Thymus (tissue), 11 donors: ENCODE data around the gene TRIP13. TPM values are rescaled to one million over a fixed set of nuclear protein-coding genes. Genes with fewer than 3 reads are reported as not detected.
"Not testable (repeated sequence)": the region's sequence is repeated elsewhere in the genome, so short reads cannot be mapped to it uniquely, and the experiment has no call there.

Experiments used
- DNase-seq, 9 donors: peaks; one replicate each; pipeline ENCODE4 v3.0.0-alpha.2; 2013; ENCODE audit warnings: low spot score in 9 of 9, low read depth in 6 of 9, missing footprints in 1 of 9
- H3K27ac ChIP-seq, 2 donors: one replicate each; pipeline ENCODE4 v1.5.1; 2013; ENCODE audit warnings: control low read depth in 1 of 2, low read depth in 1 of 2, low read length in 1 of 2, mild to moderate bottlenecking in 1 of 2, moderate library complexity in 1 of 2
- H3K27me3 ChIP-seq, 2 donors: one replicate each; pipeline ENCODE4 v1.5.1; 2013; ENCODE audit warnings: low read length in 1 of 2; ENCODE audit not compliant: control insufficient read depth in 2 of 2, insufficient read depth in 1 of 2
- H3K36me3 ChIP-seq, 2 donors: one replicate each; pipeline ENCODE4 v1.5.1; 2013; ENCODE audit warnings: low read length in 1 of 2, mild to moderate bottlenecking in 1 of 2, moderate library complexity in 1 of 2; ENCODE audit not compliant: control insufficient read depth in 2 of 2, insufficient read depth in 2 of 2
- H3K4me1 ChIP-seq, 2 donors: one replicate each; pipeline ENCODE4 v1.5.1; 2013; ENCODE audit warnings: low read length in 2 of 2; ENCODE audit not compliant: control insufficient read depth in 2 of 2, insufficient read depth in 2 of 2
- H3K4me3 ChIP-seq, 2 donors: one replicate each; pipeline ENCODE4 v1.5.1; 2013; ENCODE audit warnings: low read length in 2 of 2, control low read depth in 1 of 2, mild to moderate bottlenecking in 1 of 2
- H3K9me3 ChIP-seq, 2 donors: one replicate each; pipeline ENCODE4 v1.5.1; 2013; ENCODE audit warnings: low read length in 1 of 2, mild to moderate bottlenecking in 1 of 2; ENCODE audit not compliant: control insufficient read depth in 2 of 2, insufficient read depth in 1 of 2
- WGBS: extraction: QIAGEN DNeasy Blood & Tissue Kit; methylation state at CpG from one replicate; pipeline ENCODE4 v1.1.7; 2013; 5-methylcytosine and 5-hydroxymethylcytosine counted together
- polyA plus RNA-seq: library from polyadenylated mRNA; stranded (reverse); fragments of 200-250 nt; gene quantifications from one replicate; pipeline ENCODE4 v1.2.3, GENCODE V29; 2013
- total RNA-seq: library from RNA; stranded (reverse); fragments of 120-200 nt; gene quantifications from one replicate; pipeline ENCODE4 v1.2.4, GENCODE V29; 2013
- donor health status: healthy.

Gene TRIP13
- total and polyA plus RNA-seq, 2 donors, result 2.1 to 12.9 TPM

DNA sequence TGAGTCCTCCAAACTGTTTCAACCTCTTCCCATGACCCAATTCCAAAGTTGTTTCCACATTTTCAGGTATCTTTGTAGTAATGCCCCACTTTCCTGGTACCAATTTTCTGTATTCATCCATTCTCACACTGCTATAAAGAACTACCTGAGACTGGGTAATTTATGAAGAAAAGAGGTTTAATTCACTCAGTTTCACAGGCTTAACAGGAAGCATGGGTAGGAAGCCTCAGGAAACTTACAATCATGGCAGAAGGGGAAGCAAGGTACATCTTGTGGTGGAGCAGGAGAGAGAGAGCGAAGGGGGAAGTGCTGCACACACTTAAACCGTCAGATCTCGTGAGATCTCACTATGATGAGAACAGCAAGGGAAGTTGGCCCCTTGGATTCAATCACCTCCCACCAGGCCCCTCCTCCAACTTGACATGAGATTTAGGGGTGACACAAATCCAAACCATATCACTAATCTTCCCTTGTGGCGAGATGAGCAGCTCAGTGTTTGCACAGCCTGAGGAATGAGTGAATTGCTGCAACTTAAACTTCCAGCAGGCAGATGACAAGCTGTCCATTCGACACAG, 42.9 kb downstream of the TRIP13 start:
- no peaks in the 10 kb centered on the region for H3K27me3 ChIP-seq
- H3K9me3 ChIP-seq, result peaks cover 0 to 18% of the 10 kb centered on the region in 2 donors
- no peaks in the 10 kb centered on the region for H3K36me3 ChIP-seq
- no peak overlapping the region for H3K27ac ChIP-seq
- H3K4me1 ChIP-seq, result peaks cover 3 to 12% of the 10 kb centered on the region in 2 donors
- DNase-seq, result peak in 1 of 9 donors; percentile 35
- 60% methylated on average over 5 of the region's 5 CpGs for WGBS
- H3K4me3 ChIP-seq, result no peak overlapping the region

DNA sequence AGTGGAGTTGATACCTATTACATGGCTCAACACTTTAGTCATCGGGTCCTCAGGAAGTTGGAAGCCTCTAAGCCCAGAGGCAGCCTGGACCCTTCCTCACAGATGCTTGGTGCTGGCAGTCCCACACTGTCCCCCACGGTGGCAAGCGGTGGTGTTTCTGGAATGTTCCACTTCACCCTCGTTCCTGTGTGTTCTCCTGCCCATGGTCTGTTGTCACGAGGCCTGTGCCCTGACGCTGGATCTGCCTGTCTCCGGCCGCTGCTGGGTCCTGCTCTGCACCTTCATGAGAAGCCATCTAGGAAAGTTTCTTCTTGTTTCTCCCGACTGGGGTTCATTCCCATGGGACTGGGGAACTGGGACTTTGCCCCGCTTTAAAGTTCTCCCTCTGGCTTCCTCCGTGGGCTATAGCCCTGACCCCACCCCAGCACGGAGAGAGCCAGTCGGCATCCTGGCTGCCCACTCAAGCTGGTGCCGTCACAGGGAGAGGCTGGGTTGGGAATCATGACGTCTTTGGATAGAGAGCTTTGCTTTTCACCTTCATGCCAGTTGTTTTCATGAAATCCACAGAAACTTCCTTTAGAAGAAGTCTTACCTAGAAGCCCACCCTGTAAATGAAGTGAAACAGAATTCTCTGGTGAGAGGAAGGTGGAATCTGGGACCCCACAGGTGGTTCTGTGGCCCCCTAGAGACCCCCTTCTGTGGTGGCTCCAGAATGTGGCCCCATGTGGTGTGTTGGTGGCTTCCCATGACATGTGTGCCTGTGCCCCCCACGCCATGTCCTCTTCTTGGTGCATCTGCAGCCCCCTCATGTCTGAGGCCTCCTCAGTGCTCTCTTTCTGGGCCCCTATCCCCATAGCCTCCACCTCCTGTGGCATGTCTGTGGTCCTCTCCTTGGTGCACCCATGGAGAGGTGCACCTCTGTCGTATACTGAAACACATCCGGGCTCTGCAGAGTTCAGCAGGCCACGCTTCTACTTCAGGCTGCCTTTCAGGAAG, 43.8 kb downstream of the TRIP13 start:
- H3K36me3 ChIP-seq, result no peaks in the 10 kb centered on the region
- DNase-seq, result no peak
- no peaks in the 10 kb centered on the region for H3K27me3 ChIP-seq
- H3K4me1 ChIP-seq, result peaks cover 3 to 12% of the 10 kb centered on the region in 2 donors
- no peak overlapping the region for H3K4me3 ChIP-seq
- peaks cover 0 to 18% of the 10 kb centered on the region in 2 donors for H3K9me3 ChIP-seq
- WGBS, result 96% methylated on average over 19 of the region's 19 CpGs
- no peak overlapping the region for H3K27ac ChIP-seq

DNA sequence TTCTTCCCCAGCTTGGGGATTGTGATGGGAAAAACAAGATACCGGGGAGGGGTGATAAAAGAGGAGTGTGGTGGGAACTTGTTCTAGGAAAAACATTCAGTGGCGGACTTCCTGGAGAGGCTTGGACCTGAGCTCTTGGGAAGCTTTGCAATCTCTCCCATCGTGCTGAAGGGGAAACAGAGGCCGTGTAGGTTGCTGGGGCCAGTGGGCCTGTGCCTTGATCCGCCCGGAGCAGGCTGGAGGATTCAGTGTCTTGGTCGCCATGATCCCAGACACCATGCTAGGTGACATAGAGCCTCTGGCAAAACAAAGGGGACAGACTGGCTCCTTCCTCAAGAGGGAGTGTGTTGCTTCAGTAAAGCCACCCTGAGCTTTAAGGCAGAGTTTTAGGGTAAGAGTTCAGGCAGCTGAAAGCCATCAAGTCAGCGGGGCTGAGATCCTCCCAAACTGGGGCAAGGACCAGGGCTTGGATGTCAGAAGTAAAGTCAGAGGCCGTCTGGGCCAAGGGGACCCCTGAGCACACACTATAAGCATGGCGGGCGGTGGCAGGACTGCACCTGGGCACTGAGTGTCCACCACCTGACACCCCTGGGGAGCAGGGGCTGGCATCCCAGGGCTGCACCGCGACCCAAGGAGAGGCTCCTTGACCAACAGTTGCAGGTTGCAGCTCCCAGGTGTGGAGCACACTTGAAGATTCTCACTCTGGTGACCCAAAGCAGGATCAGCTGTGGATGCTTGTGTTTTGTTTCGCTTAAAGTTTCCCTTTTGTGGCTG, 44.7 kb downstream of the TRIP13 start:
- Histone ChIP-seq H3K4me3 (no peak overlapping the region), H3K9me3 (peaks cover 0 to 18% of the 10 kb centered on the region in 2 donors), H3K4me1 (peaks cover 3 to 11% of the 10 kb centered on the region in 2 donors), H3K36me3 (no peaks in the 10 kb centered on the region), H3K27ac (no peak overlapping the region), H3K27me3 (no peaks in the 10 kb centered on the region)
- no peak for DNase-seq
- 92% methylated on average over 14 of the region's 14 CpGs for WGBS

DNA sequence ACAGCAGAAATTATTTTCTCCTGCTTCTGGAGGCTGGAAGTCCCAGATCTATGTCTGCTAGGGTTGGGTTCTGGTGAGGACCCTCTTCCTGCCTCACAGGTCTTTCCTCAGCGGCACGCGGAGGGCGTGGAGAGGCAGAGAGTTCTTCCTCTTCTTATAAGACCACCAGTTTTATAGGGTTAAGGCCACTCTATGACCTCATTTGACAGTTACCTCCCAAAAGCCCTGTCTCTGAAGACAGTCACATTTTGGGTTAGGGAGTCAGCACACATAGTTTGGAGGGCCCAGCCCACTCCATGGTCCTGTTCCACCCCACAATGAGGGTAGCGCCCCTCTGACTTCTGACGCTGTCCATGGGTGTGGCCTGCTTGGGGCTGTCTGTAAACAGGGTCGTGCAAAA, 46.7 kb downstream of the TRIP13 start:
- Histone ChIP-seq H3K27ac (no peak overlapping the region), H3K4me3 (no peak overlapping the region), H3K27me3 (peaks cover 0 to under 1% of the 10 kb centered on the region in 2 donors), H3K4me1 (peaks cover 10 to 18% of the 10 kb centered on the region in 2 donors), H3K9me3 (peaks cover 1 to 12% of the 10 kb centered on the region in 2 donors), H3K36me3 (no peaks in the 10 kb centered on the region)
- DNase-seq, result no peak
- WGBS, result 85% methylated on average over 7 of the region's 7 CpGs

DNA sequence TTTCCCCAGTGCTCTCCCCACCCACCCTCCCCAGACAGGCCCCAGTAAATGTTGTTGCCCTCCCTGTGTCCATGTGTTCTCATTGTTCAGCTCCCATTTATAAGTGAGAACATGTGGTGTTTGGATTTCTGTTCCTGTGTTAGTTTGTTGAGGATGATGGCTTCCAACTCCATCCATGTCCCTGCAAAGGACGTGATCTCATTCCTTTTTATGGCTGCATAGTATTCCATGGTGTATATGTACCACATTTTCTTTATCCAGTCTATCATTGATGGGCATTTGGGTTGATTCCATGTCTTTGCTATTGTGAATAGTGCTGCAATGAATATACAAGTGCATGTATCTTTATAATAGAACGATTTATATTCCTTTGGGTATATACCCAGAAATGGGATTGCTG, 48.1 kb downstream of the TRIP13 start:
- not testable (repeated sequence) for H3K27ac ChIP-seq, H3K36me3 ChIP-seq, H3K4me3 ChIP-seq, H3K27me3 ChIP-seq, H3K9me3 ChIP-seq, DNase-seq
- WGBS, result 97% methylated on average over 2 of the region's 2 CpGs
- peaks cover 10 to 18% of the 10 kb centered on the region in 2 donors for H3K4me1 ChIP-seq

DNA sequence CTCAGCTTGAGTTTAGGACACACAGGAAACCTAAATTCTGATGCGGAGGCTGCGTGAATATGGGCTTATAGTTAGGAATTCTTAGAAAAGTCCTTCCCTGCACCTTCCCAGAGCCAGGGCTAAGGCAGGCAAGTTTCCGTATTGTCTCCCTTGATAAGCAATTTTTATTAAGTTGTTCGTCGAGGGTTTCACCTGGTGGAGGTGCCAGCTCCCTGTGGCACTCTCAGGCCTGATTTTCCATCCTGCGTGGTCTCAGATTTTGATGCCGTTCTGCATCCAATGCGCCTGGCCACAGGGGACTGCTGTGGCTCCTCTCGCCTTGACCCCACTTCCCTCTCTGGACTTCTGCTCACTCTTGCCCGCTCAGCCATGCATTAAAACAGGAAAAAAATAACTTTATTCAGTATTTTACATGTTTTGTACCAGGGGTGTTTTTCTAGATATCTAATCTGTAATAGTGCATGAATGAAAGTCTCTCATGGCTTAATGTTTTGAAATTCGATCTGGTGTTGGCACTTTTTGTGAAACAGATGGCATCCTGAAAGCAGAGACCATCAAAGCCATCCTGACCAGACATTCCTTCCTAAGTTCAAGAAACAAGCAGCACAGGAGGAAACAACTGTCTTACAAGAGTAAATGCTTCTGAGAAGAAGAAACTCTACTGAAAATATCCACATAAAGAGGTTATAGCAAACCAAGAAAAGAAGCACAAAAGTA, 50.7 kb downstream of the TRIP13 start:
- H3K4me3 ChIP-seq, result no peak overlapping the region
- H3K27me3 ChIP-seq, result peaks cover 0 to 28% of the 10 kb centered on the region in 2 donors
- no peak overlapping the region for H3K27ac ChIP-seq
- H3K36me3 ChIP-seq, result no peaks in the 10 kb centered on the region
- 86% methylated on average over 11 of the region's 11 CpGs for WGBS
- H3K4me1 ChIP-seq, result peaks cover 24 to 38% of the 10 kb centered on the region in 2 donors
- H3K9me3 ChIP-seq, result peaks cover 0 to 1% of the 10 kb centered on the region in 2 donors
- DNase-seq, result no peak

DNA sequence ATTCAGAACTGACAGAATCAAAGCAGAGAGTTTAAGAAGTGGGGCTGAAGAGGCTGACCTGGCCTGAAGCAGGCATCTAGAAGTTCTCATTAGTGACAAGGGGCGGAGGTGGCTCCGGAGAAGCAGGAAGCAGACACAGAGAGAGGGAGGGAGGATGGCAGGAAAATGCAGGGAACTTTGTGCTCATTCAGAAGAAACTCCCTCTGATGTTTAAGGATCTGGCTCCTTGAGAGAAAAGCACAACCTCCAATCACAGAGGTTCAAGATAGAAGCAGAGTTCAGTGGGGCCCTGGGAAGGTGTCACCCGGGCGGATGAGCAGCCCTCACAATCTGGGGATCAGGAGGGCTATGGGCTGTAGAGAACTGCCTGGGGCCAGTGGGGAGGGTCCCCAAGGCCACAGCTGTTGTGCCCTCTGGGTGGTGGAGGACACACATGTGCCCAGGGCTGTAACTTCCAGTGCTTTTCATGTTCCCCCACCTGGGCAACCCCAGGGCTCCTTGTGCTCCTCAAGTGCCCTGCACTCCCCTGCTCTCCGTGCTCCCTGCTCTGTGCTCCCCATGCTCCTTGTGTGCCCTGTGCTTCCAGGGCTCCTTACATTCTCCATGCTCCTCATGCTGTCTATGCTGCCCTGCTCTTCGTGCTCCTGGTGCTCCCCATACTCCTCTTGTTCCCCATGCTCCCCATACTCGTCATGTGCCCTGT, 51.4 kb downstream of the TRIP13 start:
- Histone ChIP-seq H3K4me1 (peaks cover 24 to 39% of the 10 kb centered on the region in 2 donors), H3K9me3 (peaks cover 0 to 1% of the 10 kb centered on the region in 2 donors), H3K27me3 (peaks cover 0 to 28% of the 10 kb centered on the region in 2 donors), H3K4me3 (no peak overlapping the region), H3K36me3 (no peaks in the 10 kb centered on the region), H3K27ac (no peak overlapping the region)
- 74% methylated on average over 7 of the region's 7 CpGs for WGBS
- no peak for DNase-seq

DNA sequence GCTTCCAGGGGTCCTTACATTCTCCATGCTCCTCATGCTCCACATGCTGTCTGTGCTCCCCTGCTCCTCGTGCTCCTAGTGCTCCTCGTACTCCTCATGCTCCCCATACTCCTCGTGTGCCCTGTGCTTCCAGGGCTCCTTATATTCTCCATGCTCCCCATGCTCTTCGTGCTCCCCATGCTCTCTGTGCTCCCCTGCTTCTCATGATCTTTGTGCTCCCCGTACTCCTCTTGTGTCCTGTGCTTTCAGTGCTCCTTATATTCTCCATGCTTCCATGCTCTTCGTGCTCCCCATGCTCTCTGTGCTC, 51.9 kb downstream of the TRIP13 start:
- 94% methylated on average over 6 of the region's 6 CpGs for WGBS
- Histone ChIP-seq H3K4me3 (no peak overlapping the region), H3K27ac (no peak overlapping the region), H3K36me3 (no peaks in the 10 kb centered on the region), H3K27me3 (peaks cover 0 to 28% of the 10 kb centered on the region in 2 donors), H3K9me3 (peaks cover 0 to 1% of the 10 kb centered on the region in 2 donors), H3K4me1 (peaks cover 24 to 39% of the 10 kb centered on the region in 2 donors)
- DNase-seq, result no peak
